Activated CD4-positive, alpha-beta T cell treated with anti-CD3 and anti-CD28 coated beads for 48 hours (primary cell): Measurements from ENCODE around the gene UCN.
"Not testable (repeated sequence)": the region's sequence is repeated elsewhere in the genome, so short reads cannot be mapped to it uniquely, and the experiment has no call there.

ENCODE experiments used
- DNase-seq: peaks from one replicate; pipeline ENCODE4 v3.0.0-alpha.2; 2020

Gene UCN

GRCh38 chr2:27281855-27282559 lies 26.2 kb downstream of the UCN start, which contains the start of gene TRIM54:
TRIM54 (plus strand) TSS chr2:27282429; CDS start chr2:27282732, 303 bp downstream.
- no peak for DNase-seq

GRCh38 chr2:27281442-27281841 lies 26.8 kb downstream of the UCN start:
- DNase-seq: no peak

GRCh38 chr2:27280826-27281225 lies 27.4 kb downstream of the UCN start:
- DNase-seq: no peak

- DNase-seq: no peak
Measured at GRCh38 chr2:27278010-27278409, 30.2 kb downstream of the UCN start.

DNA sequence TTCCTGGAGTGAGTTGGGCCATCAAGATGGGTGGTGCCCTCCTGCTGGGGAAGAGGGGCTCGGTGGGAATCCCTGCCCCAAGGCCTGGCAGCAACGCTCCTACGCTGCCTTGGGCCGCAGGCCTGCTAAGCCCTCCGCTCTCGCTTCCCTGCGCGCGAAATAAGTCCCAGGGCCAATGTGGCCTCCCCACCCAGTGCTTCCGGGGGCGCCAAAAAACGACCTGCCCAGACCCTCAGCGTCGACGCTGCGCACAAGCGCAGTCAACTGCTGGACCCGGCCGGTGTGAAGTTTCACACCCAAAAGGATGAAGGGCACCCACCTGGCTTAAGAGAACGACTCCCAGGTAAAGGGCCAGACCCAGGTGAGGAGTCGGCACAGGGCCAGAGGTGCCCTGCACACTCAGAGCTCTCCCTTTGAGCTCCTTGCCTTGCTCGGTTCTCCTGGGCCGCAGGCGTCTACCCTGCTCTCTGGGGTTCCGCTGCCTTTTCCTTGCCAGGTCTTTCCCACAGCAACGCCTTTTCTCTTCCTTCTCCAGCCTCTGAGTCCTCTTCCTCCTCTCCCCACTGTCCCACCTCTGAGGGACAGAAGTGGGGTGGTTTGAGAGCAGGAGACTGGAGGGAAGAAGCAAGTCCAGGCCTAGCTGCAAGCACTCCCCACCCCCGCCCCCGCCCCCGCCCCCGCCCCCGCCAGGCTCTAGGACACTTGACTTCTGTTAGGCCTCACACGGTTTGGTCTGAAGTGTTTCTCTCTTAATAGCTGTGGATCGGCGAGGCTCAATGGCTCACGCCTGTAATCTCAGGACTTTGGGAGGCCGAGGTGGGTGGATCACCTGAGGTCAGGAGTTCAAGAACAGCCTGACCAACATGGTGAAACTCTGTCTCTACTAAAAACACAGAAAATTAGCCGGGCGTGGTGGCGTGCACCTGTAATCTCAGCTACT lies 32.8 kb downstream of the UCN start, which contains the start of gene DNAJC5G:
TSS of gene DNAJC5G (plus strand) at position 223 of the 940 bp plus-strand sequence. CDS start 1,296 bp downstream, outside the sequence.
- DNase-seq: no peak

- not testable (repeated sequence) for DNase-seq
Measured at GRCh38 chr2:27272537-27273522, 35.4 kb downstream of the UCN start.

- DNase-seq: no peak
Measured at GRCh38 chr2:27271631-27272340, 36.5 kb downstream of the UCN start.

DNA sequence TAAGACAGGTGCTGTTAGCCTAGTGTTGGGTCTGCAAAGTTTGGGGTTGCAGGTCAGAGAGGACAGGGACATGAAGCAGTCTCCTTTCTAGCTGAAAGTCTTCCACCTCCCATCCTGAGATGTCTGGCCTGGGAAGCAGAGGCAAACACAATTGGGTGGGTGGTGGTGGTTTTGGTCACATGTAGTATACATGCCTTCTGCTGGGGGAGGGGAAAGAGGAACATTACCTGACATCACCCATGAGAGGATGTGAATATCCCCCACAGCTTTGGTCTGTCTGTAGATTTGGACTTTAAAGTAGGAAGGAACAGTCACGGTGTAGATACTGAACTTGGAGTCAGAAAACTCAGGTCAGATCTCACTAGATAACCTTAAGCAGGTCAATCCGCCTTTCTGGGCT lies 37.6 kb downstream of the UCN start:
- DNase-seq: no peak

DNA sequence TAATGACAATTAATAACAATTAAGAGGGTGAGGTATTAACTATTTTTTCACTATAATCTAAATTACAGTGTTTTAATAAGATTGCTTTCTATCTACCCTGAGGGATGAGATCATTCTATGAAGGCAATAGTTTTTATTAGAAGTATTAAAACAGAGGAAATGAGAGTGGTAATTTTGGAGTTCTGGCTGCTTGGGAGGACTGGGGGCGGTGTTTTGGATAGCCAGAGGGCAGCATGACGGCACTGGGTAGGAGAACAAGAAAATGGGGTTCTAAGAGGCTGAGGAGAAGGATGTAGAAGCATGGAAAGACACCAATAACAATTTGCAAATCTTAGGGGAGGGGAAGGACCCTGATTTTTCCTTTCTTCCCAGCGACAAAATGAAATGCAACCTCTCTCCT lies 38.1 kb downstream of the UCN start:
- no peak for DNase-seq

- not testable (repeated sequence) for DNase-seq
Measured at GRCh38 chr2:27268296-27268695, 39.9 kb downstream of the UCN start.

DNA sequence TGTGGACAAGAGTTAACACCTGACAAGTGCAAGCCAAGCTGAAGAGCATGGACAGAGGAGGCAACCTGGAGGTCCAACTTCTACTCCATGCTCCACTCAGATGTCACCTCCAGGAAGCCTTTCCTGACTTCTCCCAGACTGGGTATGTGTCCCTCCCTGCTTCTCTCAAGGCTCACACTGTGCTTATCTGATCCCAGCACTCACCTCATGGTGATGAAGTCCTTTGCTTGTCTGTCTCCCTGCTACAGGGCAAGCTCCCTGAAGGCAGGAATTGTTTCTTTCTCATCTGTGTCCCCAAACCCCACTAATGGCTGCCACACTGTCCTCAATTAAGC lies 42.7 kb downstream of the UCN start:
- no peak for DNase-seq

DNA sequence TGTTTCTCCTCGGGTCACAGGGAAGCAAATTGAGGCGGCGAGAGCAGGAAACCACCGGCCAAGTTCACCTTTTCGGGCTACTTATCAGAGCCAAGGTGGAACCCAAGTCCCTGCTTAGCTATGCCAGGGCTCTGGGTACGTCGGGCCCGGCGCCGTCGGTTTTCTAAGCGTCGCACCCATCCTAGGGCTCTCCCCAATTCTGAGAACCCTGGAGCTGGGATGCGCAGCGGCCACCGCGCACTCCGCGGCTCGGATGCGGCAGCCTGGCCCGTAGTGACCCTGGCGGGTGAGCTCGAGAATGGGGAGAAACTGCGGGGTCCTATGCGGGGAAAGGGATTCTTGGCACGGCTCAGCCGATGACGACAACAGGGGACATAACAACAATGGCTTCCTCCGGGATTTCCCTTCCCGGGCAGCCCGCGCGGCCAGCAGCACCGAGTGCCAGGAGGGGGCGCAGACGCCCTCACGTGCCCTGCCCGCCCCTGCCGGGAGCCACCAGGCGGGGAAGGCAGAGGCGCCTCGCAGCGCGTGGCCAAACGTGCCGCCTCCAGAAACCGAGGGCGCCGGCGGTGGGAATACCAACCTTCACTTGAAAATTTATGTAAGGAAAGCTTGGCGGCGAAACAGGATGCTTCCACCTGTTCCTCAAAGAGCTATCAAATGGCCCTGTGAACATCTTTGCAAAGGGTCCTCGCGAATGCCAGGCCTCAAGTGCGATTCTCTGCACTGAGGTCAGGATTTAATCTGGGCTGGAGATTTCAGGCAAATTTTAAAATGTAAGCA lies 43.3 kb downstream of the UCN start:
- peak; percentile 73 for DNase-seq

- DNase-seq: peak; percentile 26
Measured at GRCh38 chr2:27264253-27264752, 43.9 kb downstream of the UCN start.

GRCh38 chr2:27263287-27264252 lies 44.7 kb downstream of the UCN start:
- DNase-seq: no peak

DNA sequence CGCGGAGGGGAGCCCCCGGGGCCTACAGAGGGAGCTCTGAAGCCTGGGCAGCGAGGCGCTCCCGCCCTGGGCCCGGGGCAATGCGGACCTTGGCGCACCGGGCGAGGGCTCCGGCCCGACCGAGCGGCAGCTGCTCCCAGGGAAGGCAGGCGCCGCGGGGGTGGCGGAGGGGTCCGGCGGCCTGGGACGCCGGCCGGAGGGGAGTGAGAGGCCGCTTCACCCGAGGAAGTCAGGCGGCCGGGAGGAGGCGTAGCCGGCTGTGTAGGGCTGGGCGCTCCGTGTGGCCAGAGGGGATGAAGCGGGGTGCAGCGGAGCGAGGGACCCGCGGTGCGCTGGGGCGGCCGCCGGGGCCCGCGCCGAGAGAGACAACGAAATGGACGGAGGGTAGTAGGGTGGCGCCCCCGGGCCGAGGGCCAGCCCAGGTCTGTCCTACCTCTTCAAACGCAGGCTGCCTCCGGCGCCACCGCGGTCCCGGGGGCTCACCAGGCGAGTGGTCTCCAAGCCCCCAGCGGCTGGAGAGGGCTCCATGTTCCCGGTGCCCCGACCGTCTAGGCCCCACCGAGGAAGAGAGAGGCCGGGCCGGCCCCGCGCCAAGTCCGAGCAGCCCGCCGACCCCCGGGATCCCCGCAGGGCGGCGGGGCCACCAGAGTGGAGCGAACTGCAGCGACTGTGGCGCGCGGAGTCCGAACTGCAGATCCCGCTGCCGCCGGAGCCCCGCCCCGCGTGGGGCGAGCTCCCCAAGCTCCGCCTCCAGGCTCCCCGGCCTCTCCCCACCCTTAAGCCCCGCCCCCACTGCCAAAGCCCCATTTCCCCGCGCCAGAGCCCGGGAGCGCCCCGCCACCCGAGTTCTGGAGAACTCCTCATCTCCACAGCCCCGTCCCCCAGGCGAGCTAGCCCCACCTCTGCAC lies 45.6 kb downstream of the UCN start, which contains the start of gene SLC30A3:
TSS of gene SLC30A3 (minus strand) at position 669 of the 908 bp plus-strand sequence. CDS start at position 528, 141 bp downstream.
- peak; percentile 82 for DNase-seq

DNA sequence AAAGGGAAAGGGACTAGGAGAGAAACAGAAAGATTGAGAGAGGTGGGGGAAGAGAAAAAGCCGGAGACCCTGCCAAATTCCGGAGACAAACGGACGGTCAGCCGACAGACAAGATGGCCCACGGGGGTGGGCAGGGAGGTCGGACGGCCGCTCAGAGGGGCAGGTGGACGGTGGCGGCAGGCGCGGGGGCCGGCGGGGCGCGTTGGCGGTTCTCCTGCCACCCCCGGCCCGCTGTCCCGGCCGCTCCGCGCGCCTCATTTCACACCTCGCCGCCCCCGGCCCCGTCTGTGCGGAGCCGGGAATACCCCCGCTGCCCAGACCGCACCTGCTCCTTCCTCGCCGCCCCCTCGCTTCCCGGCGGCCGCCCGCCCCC lies 46.3 kb downstream of the UCN start:
- no peak for DNase-seq

DNA sequence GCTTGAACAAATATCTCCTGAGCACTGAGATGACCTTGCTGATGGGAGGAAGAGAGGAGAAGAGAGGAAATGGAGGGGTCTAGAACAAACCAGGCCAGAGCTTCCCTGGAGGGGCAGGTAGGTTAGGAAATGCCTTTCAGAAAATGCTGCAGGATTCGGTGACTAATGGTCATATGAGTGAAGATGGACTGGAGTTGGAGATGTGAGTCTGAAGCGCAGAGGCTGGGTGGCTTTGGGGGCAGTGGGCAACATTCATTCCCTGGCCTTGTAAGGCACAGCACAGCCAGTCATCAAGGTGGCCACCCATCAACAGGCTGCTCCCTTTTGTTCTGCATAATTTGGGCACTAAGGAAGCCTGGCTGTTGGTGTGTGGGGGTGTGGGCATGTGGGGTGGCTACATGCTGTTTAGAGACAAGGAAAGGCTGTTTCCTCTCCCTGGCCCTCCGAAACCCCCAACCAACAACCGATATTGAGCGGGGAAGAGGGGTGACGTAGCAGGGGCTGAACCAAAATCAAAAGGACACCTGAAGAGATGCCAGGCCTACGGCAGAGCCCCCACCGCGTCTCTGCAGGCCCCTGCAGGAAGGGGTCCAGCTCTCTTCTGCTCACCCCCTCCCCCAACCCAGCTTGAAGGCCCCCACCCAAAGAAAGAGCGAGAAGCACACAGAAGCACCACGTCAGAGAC lies 46.9 kb downstream of the UCN start:
- DNase-seq: no peak

GRCh38 chr2:27258051-27258450 lies 50.2 kb downstream of the UCN start:
- DNase-seq: no peak
